Suprapubic skin (tissue), 4 donors: ENCODE results near the gene GRID2. TPM values are rescaled to one million over a fixed set of nuclear protein-coding genes. Genes with fewer than 3 reads are reported as not detected.
"Not testable (repeated sequence)": the region's sequence is repeated elsewhere in the genome, so short reads cannot be mapped to it uniquely, and the experiment has no call there.

Source experiments
- DNase-seq, 2 donors: peaks; one replicate each; pipeline ENCODE4 v3.0.0-alpha.2; 2019; ENCODE audit warnings: low spot score in 2 of 2
- H3K27ac ChIP-seq: fragments of 200-600 bp; sonication (generic); one replicate; pipeline ENCODE4 v1.5.1; 2019
- H3K27me3 ChIP-seq: fragments of 200-600 bp; sonication (generic); one replicate; pipeline ENCODE4 v1.5.1; 2019
- H3K36me3 ChIP-seq: fragments of 200-600 bp; sonication (generic); one replicate; pipeline ENCODE4 v1.5.1; 2019
- H3K4me1 ChIP-seq: fragments of 200-600 bp; sonication (generic); one replicate; pipeline ENCODE4 v1.5.1; 2019
- H3K4me3 ChIP-seq: fragments of 200-600 bp; sonication (generic); one replicate; pipeline ENCODE4 v1.5.1; 2019; ENCODE audit warnings: mild to moderate bottlenecking
- H3K9me3 ChIP-seq: fragments of 200-600 bp; sonication (generic); one replicate; pipeline ENCODE4 v1.5.1; 2019
- EP300 ChIP-seq: sonication (generic); formaldehyde crosslinking; IDR thresholded peaks from one replicate; pipeline ENCODE4 v1.6.1; 2017; ENCODE audit warnings: antibody characterized with exemption
- POLR2A ChIP-seq, 2 donors: fragments of 450-650 bp; IDR thresholded peaks; one replicate each; pipeline ENCODE4 v1.6.1; 2017; ENCODE audit warnings: antibody characterized with exemption in 2 of 2, mild to moderate bottlenecking in 2 of 2, moderate library complexity in 2 of 2
- POLR2AphosphoS5 ChIP-seq, 3 donors: sonication (generic); formaldehyde crosslinking; IDR thresholded peaks; one replicate each; pipeline ENCODE4 v1.6.1; 2017; ENCODE audit warnings: antibody characterized with exemption in 3 of 3
- WGBS: methylation state at CpG from one replicate; pipeline ENCODE4 v1.1.5; 2018; 5-methylcytosine and 5-hydroxymethylcytosine counted together
- total RNA-seq, 4 donors: library from RNA; depleted of rRNA; stranded (reverse); fragments of >200 nt; gene quantifications; one replicate each; pipeline ENCODE4 v1.1.0, GENCODE V29; 2016
- TF ChIP-seq, protein P1 (sequence below), 2 donors: fragments of 200-600 bp in 1 of 2; fragments of 450-650 bp in 1 of 2; sonication (generic) in 1 of 2; IDR thresholded peaks; one replicate each; pipeline ENCODE4 v1.5.1; 2016 to 2019; ENCODE audit warnings: antibody characterized with exemption in 2 of 2, mild to moderate bottlenecking in 1 of 2, moderate library complexity in 1 of 2

Gene GRID2
- total RNA-seq, 4 donors from 2014 or later, result not detected

DNA sequence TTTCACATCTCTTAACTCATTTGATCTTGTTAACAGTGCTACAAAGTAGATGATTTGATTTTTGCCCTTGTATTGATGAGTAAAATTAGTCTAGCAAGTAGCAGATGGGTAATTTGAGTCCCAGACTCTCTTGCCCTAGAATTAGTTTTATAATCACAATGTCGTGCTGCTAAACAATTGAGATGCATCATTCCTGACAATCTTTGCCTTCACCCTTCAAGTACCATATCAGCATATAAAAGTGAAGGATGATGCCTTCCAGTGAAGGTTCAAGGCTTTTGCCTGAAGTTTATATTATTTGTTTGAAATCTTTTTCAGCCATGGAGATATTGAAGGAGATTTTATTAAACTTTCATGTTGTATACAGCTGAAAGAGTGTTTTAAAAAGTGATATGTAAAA, 141.4 kb downstream of the GRID2 start:
- no peak for TF ChIP-seq EP300
- TF ChIP-seq POLR2A (IDR thresholded peaks at IDR 0.05), result no peak
- TF ChIP-seq POLR2AphosphoS5 (IDR thresholded peaks at IDR 0.05), result no peak
- TF ChIP-seq, protein P1, sequence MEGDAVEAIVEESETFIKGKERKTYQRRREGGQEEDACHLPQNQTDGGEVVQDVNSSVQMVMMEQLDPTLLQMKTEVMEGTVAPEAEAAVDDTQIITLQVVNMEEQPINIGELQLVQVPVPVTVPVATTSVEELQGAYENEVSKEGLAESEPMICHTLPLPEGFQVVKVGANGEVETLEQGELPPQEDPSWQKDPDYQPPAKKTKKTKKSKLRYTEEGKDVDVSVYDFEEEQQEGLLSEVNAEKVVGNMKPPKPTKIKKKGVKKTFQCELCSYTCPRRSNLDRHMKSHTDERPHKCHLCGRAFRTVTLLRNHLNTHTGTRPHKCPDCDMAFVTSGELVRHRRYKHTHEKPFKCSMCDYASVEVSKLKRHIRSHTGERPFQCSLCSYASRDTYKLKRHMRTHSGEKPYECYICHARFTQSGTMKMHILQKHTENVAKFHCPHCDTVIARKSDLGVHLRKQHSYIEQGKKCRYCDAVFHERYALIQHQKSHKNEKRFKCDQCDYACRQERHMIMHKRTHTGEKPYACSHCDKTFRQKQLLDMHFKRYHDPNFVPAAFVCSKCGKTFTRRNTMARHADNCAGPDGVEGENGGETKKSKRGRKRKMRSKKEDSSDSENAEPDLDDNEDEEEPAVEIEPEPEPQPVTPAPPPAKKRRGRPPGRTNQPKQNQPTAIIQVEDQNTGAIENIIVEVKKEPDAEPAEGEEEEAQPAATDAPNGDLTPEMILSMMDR (IDR thresholded peaks at IDR 0.05), result no peak
- 58% methylated on average over 1 of the region's 1 CpG for WGBS
- Histone ChIP-seq H3K36me3 (no peaks in the 10 kb centered on the region), H3K27ac (no peak overlapping the region), H3K4me3 (no peak overlapping the region), H3K9me3 (no peaks in the 10 kb centered on the region), H3K4me1 (no peaks in the 10 kb centered on the region), H3K27me3 (no peaks in the 10 kb centered on the region)
- DNase-seq, result no peak

DNA sequence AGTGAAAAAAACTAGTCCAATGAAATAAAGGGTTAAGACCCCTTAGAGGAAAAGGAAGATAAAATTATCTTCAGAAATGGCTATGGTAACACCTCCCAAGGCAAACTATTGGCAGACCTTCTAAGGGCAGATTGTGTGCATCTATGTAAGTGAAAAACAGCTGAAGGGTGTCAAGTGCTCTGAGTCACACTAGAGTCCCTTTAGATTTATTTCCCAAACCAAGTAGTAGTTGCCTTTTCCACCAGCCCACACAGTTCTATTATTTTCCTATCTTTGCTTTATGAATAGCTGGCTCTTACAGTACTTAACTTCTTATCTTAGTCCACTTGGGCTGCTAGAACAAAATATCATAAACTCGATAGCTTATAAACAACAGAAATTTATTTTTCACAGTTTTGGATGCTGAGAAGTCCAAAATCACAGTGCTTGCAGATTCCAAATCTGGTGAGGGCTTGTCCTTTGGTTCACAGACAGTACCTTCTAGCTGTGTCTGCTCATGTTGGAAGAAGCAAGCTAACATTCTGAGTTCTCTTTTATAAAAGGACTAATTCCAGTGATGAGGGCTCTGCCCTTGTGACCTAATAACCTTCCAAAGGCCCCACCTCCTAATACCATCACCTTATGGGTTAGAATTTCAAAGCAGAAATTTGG, 143.6 kb downstream of the GRID2 start:
- H3K4me1 ChIP-seq, result no peaks in the 10 kb centered on the region
- no peaks in the 10 kb centered on the region for H3K9me3 ChIP-seq
- H3K27me3 ChIP-seq, result no peaks in the 10 kb centered on the region
- H3K36me3 ChIP-seq, result no peaks in the 10 kb centered on the region
- TF ChIP-seq, protein P1 (IDR thresholded peaks at IDR 0.05), result no peak
- TF ChIP-seq POLR2A (IDR thresholded peaks at IDR 0.05) (no peak), EP300 (no peak), POLR2AphosphoS5 (IDR thresholded peaks at IDR 0.05) (no peak)
- WGBS, result 66% methylated on average over 1 of the region's 1 CpG
- no peak for DNase-seq
- no peak overlapping the region for H3K27ac ChIP-seq
- H3K4me3 ChIP-seq, result no peak overlapping the region

DNA sequence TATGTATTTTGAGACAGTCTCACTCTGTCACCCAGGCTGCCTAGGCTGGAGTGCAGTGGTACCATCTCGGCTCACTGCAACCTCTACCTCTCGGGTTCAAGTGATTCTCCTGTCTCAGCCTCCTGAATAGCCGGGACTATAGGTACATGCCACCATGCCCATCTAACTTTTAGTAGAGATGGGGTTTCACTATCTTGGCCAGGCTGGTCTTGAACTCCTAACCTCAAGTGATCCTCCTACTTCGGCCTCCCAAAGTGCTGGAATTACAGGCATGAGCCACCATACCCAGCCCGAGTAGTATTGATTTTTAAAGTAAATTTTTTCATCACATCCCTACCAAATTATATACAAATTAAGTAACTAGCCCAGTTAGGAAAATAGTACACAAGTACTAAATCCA, 144.4 kb downstream of the GRID2 start:
- not testable (repeated sequence) for H3K9me3 ChIP-seq, H3K27me3 ChIP-seq, DNase-seq, H3K4me1 ChIP-seq, H3K27ac ChIP-seq, H3K4me3 ChIP-seq, H3K36me3 ChIP-seq
- WGBS, result 91% methylated on average over 5 of the region's 5 CpGs

DNA sequence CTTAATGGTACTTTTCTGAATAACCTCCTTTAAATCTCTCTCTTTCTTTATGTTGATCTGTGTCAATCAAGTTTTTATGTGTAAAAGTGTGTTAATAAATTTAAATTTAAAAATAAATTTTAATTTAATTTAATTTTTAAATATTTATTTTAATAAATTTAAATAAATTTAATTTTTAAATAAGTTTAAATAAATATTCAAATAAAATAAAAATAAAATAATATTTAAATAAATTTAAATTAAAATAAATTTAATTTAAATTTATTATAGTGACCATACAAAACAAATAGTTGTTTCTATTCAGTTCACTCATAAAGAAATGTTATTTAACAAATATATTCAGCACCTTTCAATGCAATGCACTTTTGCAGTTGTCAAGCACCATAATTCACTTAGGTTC, 146.9 kb downstream of the GRID2 start:
- DNase-seq, result no peak
- Histone ChIP-seq H3K4me1 (no peaks in the 10 kb centered on the region), H3K36me3 (no peaks in the 10 kb centered on the region), H3K27ac (no peak overlapping the region), H3K4me3 (no peak overlapping the region), H3K27me3 (no peaks in the 10 kb centered on the region), H3K9me3 (no peaks in the 10 kb centered on the region)
- TF ChIP-seq, protein P1 (IDR thresholded peaks at IDR 0.05), result no peak
- TF ChIP-seq POLR2AphosphoS5 (IDR thresholded peaks at IDR 0.05), result no peak
- TF ChIP-seq POLR2A (IDR thresholded peaks at IDR 0.05), result no peak
- no peak for TF ChIP-seq EP300

DNA sequence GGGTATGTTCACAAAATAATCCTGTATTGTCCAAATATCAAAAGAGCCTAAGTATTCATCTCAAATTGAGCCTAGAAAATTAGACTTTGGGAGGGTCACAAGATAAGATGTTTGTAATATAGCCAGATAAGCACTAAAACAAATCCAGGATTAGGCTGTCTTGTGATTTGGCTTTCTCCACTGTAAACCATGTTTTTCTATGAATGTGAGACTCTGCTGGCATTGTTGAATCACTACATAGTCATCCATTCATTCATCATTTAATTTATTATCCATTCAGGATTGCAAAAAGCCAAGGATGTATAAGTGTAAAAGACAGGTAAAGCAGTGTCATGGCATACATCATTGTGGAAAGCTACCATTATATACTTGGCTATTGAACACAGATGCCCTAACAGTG, 148.0 kb downstream of the GRID2 start:
- TF ChIP-seq, protein P1 (IDR thresholded peaks at IDR 0.05), result no peak
- TF ChIP-seq POLR2A (IDR thresholded peaks at IDR 0.05) (no peak), EP300 (no peak), POLR2AphosphoS5 (IDR thresholded peaks at IDR 0.05) (no peak)
- Histone ChIP-seq H3K27me3 (no peaks in the 10 kb centered on the region), H3K27ac (no peak overlapping the region), H3K36me3 (no peaks in the 10 kb centered on the region), H3K9me3 (no peaks in the 10 kb centered on the region), H3K4me1 (no peaks in the 10 kb centered on the region), H3K4me3 (no peak overlapping the region)
- DNase-seq, result no peak

DNA sequence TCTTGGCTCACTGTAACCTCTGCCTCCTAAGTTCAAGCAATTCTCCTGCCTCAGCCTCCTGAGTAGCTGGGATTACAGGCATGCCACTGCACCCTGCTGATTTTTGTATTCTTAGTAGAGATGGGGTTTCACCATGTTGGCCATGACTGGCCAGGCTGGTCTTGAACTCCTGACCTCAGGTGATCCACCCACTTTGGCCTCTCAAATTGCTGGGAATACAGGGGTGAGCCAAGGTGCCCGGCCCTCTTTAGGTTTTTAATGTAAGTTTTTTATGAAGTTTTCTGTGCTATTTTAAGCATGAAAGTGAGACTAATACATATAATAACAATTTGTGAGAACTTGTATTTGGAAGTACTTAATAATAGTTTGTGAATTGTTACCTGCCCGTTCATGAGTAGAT, 148.6 kb downstream of the GRID2 start:
- H3K36me3 ChIP-seq, H3K4me1 ChIP-seq, H3K9me3 ChIP-seq, H3K27ac ChIP-seq, DNase-seq, H3K27me3 ChIP-seq, H3K4me3 ChIP-seq: not testable (repeated sequence)
- 97% methylated on average over 2 of the region's 2 CpGs for WGBS
